NCI-H345 (cell line): ENCODE data around the gene ADGRF5.

Experiments
- DNase-seq: peaks from one replicate; lab custom pipeline; 2025; lab: John Stamatoyannopoulos, UW

ADGRF5 gene, protein sequence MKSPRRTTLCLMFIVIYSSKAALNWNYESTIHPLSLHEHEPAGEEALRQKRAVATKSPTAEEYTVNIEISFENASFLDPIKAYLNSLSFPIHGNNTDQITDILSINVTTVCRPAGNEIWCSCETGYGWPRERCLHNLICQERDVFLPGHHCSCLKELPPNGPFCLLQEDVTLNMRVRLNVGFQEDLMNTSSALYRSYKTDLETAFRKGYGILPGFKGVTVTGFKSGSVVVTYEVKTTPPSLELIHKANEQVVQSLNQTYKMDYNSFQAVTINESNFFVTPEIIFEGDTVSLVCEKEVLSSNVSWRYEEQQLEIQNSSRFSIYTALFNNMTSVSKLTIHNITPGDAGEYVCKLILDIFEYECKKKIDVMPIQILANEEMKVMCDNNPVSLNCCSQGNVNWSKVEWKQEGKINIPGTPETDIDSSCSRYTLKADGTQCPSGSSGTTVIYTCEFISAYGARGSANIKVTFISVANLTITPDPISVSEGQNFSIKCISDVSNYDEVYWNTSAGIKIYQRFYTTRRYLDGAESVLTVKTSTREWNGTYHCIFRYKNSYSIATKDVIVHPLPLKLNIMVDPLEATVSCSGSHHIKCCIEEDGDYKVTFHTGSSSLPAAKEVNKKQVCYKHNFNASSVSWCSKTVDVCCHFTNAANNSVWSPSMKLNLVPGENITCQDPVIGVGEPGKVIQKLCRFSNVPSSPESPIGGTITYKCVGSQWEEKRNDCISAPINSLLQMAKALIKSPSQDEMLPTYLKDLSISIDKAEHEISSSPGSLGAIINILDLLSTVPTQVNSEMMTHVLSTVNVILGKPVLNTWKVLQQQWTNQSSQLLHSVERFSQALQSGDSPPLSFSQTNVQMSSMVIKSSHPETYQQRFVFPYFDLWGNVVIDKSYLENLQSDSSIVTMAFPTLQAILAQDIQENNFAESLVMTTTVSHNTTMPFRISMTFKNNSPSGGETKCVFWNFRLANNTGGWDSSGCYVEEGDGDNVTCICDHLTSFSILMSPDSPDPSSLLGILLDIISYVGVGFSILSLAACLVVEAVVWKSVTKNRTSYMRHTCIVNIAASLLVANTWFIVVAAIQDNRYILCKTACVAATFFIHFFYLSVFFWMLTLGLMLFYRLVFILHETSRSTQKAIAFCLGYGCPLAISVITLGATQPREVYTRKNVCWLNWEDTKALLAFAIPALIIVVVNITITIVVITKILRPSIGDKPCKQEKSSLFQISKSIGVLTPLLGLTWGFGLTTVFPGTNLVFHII (N-terminal part only)

DNA sequence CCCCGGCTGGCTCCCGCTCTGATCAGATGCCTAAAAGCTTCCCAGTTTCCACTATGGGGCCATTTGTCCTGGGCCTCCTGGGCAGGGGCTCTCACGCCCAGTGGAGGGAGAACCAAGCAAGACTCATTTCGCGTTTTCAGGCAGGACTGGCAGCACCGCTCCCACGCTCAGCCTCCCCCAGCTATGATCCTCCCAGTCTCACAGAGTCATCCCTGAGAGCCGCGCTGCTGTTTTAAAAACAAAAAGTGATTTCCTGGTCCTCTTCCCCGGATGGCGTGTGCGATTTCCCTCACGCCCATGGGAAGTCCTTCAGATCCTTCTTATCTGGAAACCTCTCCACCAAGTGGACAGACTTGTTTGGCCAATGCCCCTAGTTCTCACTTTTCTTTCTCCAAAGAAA lies at the start of gene ADGRF5:
Gene ADGRF5 (minus strand): TSS at position 208 of the 400 bp plus-strand sequence. CDS start 15,176 bp downstream, outside the sequence.
- no peak for DNase-seq

DNA sequence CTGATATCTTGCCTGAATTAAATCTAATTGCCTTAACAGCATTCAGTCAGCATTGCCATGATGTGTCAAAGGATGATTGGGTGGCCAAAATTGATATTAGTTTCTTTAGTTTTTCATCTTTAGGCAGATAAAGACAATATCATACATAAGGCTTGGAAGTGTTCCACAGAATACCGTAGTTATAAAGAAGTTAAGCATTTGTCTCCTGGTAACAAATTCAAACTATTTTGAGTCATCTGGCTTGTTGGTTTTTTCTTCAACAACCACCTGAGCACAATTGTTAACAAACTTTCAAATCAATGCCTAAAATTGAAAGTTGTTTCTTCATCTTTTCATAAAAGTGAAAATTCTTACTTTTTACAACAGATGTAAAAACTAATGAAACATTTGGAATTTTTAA lies 47.5 kb upstream of the ADGRF5 start:
- no peak for DNase-seq

DNA sequence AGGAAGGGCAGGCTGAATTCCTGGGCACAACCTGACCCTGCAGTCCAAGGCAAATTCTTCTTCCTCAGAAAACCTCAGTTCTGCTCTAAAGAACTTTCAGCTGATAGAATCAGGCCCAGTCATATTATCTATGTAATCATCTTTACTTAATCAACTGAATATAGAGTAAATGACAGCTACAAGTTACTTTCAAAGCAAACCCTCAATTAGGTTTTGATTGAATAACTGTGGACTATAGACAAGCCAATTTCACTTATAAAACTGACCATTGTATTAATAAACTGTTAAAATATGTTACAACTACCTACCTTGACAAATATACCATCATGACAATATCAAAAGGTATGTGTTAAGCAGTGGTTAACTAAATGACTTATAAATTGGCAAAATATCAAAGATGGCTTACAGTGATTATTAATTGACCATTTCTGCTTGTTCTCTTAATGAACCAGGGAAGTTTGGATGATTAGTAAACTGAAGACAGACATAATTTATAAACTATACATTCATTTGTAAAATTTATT lies 46.1 kb upstream of the ADGRF5 start:
- no peak for DNase-seq

DNA sequence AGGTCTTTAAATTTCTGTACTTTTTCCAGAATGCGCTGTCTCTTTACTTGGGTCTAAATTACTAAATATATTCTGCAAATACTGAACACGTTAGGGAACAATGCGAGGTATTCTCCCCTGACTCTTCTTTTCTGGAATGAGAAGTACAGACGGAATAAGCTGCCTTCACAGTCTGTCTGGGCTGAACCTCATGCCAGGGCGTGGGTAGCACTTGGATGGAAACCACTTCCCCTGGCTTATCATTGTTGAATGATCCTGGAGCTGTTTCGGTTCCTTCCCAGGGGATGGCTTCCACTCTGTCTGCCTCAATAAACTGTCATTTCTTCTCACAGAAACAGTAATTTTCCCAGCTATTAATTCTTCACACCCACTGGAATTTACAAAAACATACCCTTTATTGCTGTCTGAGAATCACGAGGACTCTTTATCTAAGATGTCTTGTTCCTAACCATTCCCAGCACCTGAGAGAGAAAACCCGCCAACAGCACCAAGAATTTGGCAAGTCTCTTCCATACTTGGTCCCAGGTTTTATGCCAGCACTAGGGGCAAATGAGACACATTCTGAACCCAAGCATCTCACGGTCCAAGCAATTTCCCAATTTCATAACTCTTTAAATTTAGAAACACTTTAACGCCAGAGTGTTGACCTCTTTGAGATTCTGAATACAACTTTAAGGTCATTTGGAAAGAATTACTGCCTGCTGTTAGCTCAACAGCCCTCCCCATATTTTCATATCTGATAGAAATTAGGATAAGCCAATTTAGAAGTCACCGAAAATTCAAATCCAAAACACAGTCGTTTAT lies 43.2 kb upstream of the ADGRF5 start:
- DNase-seq = no peak

DNA sequence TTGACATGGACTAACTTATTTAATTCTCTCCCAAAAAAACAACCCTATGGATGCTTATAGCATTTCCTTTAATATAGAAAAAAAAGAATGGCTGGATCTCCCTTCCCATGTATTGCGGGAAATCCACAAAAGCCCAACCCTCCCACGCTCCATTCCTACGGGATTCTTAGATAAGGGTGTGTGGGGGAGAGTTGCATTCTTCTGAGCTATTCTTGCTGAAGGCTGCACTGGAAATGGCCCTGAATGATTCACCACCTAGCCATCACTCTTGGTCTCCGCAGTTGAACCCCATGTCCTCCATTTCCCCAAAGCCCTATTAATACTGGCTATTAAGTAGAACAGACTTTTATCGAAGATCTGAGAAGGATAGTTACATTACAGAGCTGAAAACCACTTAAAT lies 41.9 kb upstream of the ADGRF5 start:
- no peak for DNase-seq

DNA sequence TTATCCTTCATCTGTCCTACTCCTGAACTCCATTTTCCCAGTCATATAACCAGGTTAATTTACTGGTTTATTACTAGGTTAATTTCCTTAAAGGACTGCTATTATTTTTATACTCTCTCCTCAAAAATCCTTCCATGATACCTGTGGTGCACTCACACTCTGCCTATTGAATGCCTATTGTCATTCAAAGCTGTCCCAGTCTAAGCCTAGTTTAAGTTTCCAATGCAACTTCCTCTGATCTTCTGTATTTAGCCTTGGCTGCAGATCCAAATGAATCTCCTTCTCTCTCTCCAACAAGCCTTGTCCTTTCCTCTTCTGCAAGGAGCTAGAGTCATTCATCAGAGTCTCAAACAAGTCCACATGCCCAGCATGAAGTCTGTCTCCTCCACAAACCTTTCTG lies 41.3 kb upstream of the ADGRF5 start:
- no peak for DNase-seq

DNA sequence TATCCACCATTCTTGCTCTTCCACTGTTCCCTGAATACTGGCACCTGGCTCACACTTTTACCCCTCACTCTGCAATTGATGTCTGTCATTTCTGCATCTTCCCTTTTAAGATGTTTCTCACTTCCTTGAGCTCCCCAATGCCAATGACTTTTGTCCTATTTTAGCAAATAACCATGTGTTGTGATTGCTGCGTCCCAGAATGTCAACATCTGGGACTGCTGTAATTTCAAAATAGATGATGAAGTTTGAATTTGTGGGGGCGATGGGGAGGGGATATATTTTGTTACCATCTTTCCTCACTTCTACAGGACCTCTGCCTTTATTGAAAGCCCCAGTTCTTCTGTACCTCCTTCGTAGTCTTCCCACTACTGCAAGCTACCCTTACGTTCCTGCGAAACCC lies 40.0 kb upstream of the ADGRF5 start:
- DNase-seq = no peak

DNA sequence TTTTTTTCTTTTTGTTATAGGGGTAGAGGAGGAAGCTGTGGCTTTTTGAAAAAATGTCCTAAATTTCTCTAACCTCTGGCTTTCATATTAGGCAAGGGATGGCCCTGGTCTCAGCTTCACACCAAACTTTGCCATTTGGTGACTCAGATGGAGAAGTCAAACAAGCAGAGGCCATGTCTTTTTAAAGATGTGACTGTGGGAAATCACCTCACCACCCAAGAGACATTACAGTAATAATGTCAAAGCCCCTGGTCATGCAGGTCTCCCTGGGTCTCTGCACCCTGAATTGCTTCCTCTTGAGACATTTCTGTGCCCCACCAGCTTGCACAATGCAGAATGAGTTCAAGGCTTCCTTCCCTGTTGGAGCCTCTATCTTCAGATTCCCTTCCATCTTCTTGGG lies 39.5 kb upstream of the ADGRF5 start:
- DNase-seq = no peak

DNA sequence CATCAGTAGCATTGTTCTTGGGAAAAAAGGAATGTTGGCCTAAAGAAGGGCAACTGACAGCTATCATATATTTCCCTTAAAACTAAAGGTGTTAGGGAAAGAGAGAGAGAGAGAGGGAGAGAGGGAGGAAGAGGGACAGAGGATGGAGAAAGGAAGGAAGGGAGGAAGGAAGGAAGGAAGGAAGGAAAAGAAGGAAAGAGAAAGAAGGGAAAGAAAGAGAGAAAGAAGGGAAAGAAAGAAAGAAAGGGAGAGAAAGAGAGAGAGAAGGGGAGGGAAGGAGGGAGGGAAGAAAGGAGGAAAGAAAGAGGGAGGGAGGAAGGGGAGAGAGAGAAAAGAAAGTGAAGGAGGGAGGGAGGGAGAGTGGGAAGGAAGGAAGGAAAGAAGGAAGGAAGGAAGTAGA lies 37.7 kb upstream of the ADGRF5 start:
- DNase-seq = no peak

DNA sequence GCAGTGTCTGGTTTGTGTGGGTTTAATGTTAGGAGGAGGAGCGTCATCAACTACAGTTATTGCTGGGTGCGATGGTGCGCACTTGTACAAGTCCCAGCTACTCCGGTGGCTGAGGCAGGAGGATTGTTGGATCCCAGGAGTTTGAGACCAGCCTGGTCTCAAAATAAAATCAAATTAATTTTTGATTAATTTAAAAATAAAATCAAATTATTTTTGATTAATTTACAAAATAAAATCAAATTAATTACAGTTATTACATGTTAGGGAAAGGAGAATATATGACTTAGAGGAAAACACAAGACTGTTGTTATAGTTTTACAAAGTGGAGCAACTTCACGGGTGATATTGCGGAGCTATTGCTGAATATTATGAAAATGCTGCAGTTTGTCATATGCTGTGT lies 34.7 kb upstream of the ADGRF5 start:
- DNase-seq = no peak

DNA sequence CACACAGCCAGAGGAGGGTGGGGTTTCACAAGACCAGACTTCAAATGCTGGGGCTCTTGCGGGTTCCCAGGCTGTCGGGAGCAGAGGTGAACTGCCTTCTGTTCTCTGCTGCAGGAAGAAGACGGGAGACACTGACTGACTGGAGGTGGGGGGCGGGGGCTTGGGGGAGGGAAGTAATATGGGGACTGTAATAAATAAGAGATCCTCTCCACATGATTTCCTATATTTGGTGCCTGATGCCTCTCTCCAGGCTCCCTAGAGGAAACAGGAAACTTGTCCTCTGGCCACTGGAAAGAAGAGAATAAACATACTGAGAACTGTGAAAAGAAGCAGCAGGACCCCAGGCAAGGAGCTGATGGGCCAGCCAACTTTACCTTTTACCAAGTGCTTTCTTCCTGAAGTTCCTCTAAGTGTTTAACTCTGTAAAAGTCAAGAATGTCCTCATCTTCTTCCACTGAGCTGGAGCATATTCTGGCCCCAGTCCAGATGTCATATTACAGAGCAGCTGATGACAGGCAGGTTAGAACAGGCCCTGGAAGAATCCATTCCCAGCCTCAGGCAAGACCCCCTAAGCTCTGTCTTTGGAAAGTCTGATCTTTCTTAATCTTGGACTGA lies 33.2 kb upstream of the ADGRF5 start:
- DNase-seq = peak; percentile 12

DNA sequence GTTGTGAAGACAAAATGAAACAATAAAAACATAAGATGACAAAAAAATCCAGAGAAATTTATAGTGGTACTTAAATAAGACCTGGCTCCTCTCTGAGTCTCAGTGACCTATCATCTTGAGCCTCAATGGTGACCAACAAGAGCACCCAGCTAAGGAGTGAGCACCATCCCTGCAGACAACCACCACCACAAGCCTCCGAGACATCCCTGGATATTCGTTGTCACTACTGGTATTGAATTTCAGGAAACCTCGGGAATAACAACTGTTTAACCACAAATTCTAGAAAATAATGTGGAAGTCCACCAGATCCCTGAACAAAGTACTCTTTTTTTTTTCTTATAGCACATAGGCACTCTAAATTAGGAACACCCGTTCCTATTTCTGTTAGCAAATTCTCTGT lies 32.2 kb upstream of the ADGRF5 start:
- DNase-seq = no peak

DNA sequence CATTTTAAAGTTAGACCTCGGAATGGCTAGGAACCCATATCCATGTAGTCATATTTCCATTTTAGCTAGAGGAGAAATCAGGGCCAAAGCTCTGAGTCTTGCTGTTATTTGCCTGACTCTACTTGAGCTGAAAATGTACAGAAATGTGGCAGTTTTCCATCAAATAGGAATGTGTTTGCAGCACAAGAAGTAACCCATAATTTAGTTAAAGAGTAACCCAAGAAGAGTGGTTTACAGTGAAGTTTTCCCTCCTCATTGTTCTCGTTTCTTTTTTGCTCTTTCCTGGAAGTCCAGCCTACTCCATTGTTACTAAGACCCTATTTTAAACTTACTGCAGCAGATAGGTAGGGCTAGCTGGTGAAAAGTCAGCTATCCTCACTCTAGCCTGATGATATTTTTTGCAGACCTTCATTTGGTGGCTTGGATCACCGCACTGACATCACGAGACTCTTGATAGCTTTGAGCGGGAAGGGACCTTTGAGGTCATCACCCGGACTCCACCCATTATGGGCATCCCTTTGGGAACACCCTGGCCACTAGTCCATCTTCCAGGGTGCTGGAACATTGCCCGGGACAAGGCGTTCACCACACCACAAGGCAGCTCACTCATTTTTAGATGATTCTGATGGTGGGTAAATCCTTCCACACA lies 28.0 kb upstream of the ADGRF5 start:
- no peak for DNase-seq

DNA sequence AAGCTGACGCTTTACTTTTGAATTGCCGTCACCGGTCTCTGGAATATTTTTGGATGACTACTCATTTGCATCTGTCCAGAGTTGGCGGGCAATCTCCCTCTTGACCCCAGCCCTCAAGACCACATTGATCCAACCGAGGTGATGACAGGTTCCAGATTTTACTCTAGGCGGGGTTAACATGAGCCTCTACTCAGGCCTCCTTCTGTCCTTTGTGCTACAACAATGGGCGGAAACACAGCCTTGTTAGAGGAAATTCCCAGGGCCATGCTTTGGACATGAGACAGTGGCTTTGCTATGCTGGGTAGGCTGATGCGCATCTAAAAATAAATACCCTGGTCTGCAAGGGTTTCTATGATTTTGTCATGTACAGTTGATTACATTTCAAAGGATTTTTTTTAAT lies 27.0 kb upstream of the ADGRF5 start:
- no peak for DNase-seq

DNA sequence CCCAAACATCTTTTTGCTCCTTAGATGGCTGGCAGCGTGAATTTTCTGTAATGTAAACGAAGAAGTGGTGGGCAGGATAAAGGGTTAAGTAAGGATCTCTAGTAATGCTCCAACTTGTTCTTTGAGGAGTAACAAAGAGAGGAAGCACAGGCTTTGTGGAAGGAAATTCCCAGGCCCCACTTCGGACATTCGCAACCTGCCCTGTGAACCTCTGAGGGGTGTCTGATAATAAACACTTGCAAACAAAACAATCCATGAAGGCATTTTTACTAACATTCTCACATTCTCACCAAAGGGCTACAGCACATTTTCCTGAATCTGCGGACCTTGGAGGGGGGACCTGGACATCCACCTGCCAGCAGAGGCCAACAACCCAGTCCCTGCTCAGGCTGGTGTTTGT lies 25.8 kb upstream of the ADGRF5 start:
- DNase-seq = no peak

DNA sequence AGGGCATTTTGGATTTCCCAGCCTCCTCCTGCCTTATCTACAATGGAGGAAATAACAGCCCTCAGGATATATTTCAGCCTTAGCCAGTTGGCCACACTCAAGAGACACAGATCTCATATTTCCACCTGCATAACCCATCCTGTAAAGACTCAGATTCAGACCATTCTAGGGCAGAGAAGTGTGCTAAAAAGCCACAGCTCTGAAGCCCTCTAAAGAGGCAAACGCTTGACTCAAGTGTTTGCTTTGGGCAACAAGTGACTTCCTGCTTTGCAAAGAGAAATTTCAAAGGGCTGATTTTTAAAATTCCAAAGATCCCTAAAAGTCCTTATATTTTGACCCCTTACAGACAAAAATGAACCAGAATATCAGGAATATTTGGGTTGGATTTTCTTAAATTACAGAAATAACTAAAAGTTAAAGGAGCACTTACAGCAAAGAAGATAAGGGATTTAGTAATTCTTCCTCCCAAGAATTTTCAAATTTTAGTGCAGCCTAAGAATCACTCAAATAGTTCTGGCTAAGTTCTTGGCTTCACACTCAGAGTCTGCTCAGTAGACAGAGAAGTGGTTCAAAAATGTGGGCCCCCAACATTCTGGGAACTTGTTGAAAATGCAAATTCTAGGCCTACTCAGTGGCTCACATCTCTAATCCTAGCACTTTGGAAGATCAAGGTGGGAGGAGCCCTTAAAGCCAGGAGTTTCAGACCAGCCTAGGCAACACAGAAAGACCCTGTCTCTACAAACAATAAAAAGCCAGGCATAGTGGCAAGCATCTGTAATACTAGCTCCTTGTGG lies 18.9 kb upstream of the ADGRF5 start:
- DNase-seq = no peak

DNA sequence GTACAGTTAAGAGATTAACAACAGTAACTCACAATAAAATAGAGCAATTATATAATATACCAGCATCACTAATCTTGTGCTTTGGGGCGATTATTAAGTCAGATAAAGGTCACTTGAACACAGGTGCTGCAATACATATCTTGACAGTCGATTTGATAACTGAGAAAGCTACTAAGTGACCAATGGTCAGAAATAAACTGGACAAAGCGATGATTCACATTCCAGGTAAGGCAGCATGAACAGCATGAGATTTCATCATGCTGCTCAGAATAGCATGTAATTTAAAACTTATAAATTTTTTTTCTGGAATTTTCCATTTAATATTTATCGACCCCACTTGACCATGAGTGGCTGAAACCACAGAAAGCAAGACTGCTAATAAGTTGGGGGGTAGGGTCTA lies 15.9 kb upstream of the ADGRF5 start:
- no peak for DNase-seq

DNA sequence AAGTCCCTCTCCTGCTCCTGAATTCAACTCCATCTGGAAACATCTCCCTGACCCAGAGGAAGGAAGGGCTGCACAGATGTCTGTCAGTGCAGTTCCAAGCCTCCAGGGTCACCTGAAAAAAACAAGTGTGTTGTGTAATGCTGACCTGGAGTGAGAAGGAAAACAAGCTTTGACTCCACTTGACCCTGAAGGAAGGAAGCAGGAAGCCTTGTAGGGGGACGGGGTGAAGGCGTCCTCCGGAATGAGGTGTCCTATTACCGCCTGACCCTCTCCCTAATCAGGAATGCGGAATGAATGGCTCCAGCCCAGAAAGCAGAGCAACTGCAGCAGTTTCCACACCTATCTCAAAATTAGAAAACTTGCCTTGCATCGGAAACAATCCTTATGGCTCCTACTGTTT lies 13.9 kb upstream of the ADGRF5 start:
- DNase-seq = no peak

DNA sequence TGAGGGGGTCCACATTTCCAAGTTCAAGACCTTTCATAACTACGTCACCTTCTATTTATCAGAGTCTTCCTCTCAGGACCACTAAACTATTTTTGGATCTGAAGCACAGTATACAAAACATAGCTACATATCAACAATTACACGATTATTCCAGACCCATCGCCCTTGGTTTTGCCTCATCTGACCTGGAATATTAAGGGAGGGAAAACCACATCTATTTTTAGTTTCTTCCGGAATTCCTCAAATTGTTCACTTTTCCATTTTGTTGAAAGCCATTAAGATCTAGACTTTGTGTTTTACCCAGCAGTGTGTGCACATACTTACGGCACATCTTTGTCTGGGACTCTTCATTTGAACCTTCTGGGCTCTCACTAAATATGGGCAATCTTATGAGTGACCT lies 12.0 kb upstream of the ADGRF5 start:
- DNase-seq = no peak
